Suprapubic skin (tissue), 4 donors: ENCODE data around the gene CES5A. TPM values are rescaled to one million over a fixed set of nuclear protein-coding genes. Genes with fewer than 3 reads are reported as not detected.

Experiments used
- DNase-seq, 2 donors: peaks; one replicate each; pipeline ENCODE4 v3.0.0-alpha.2; 2019; ENCODE audit warnings: low spot score in 2 of 2
- H3K27ac ChIP-seq: fragments of 200-600 bp; sonication (generic); one replicate; pipeline ENCODE4 v1.5.1; 2019
- H3K27me3 ChIP-seq: fragments of 200-600 bp; sonication (generic); one replicate; pipeline ENCODE4 v1.5.1; 2019
- H3K36me3 ChIP-seq: fragments of 200-600 bp; sonication (generic); one replicate; pipeline ENCODE4 v1.5.1; 2019
- H3K4me1 ChIP-seq: fragments of 200-600 bp; sonication (generic); one replicate; pipeline ENCODE4 v1.5.1; 2019
- H3K4me3 ChIP-seq: fragments of 200-600 bp; sonication (generic); one replicate; pipeline ENCODE4 v1.5.1; 2019; ENCODE audit warnings: mild to moderate bottlenecking
- H3K9me3 ChIP-seq: fragments of 200-600 bp; sonication (generic); one replicate; pipeline ENCODE4 v1.5.1; 2019
- CTCF ChIP-seq, 2 donors: fragments of 200-600 bp in 1 of 2; fragments of 450-650 bp in 1 of 2; sonication (generic) in 1 of 2; IDR thresholded peaks; one replicate each; pipeline ENCODE4 v1.5.1; 2016 to 2019; ENCODE audit warnings: antibody characterized with exemption in 2 of 2, mild to moderate bottlenecking in 1 of 2, moderate library complexity in 1 of 2
- EP300 ChIP-seq: sonication (generic); formaldehyde crosslinking; IDR thresholded peaks from one replicate; pipeline ENCODE4 v1.6.1; 2017; ENCODE audit warnings: antibody characterized with exemption
- POLR2A ChIP-seq, 2 donors: fragments of 450-650 bp; IDR thresholded peaks; one replicate each; pipeline ENCODE4 v1.6.1; 2017; ENCODE audit warnings: antibody characterized with exemption in 2 of 2, mild to moderate bottlenecking in 2 of 2, moderate library complexity in 2 of 2
- POLR2AphosphoS5 ChIP-seq, 3 donors: sonication (generic); formaldehyde crosslinking; IDR thresholded peaks; one replicate each; pipeline ENCODE4 v1.6.1; 2017; ENCODE audit warnings: antibody characterized with exemption in 3 of 3
- WGBS: methylation state at CpG from one replicate; pipeline ENCODE4 v1.1.5; 2018; 5-methylcytosine and 5-hydroxymethylcytosine counted together
- total RNA-seq, 4 donors: library from RNA; depleted of rRNA; stranded (reverse); fragments of >200 nt; gene quantifications; one replicate each; pipeline ENCODE4 v1.1.0, GENCODE V29; 2016

The CES5A gene
- total RNA-seq, 4 donors from 2014 or later, result 0.30 to 0.60 TPM; not detected in 2

GRCh38 chr16:55899857-55900256, 24.7 kb upstream of the CES5A start:
- no peak overlapping the region for H3K4me3 ChIP-seq
- 60% methylated on average over 3 of the region's 3 CpGs for WGBS
- peaks cover 3% of the 10 kb centered on the region for H3K27me3 ChIP-seq
- no peaks in the 10 kb centered on the region for H3K9me3 ChIP-seq
- TF ChIP-seq POLR2AphosphoS5 (IDR thresholded peaks at IDR 0.05), result no peak
- no peaks in the 10 kb centered on the region for H3K4me1 ChIP-seq
- H3K36me3 ChIP-seq, result no peaks in the 10 kb centered on the region
- DNase-seq, result no peak
- no peak overlapping the region for H3K27ac ChIP-seq

GRCh38 chr16:55898592-55898991, 23.4 kb upstream of the CES5A start:
- H3K4me1 ChIP-seq, result no peaks in the 10 kb centered on the region
- H3K36me3 ChIP-seq, result no peaks in the 10 kb centered on the region
- TF ChIP-seq CTCF (IDR thresholded peaks at IDR 0.05) (no peak), POLR2AphosphoS5 (IDR thresholded peaks at IDR 0.05) (no peak), POLR2A (IDR thresholded peaks at IDR 0.05) (no peak), EP300 (no peak)
- H3K4me3 ChIP-seq, result no peak overlapping the region
- WGBS, result 84% methylated on average over 1 of the region's 1 CpG
- no peak overlapping the region for H3K27ac ChIP-seq
- no peaks in the 10 kb centered on the region for H3K9me3 ChIP-seq
- no peak for DNase-seq
- H3K27me3 ChIP-seq, result peaks cover 3% of the 10 kb centered on the region

GRCh38 chr16:55892821-55893220, 17.6 kb upstream of the CES5A start:
- 91% methylated on average over 2 of the region's 2 CpGs for WGBS
- no peak overlapping the region for H3K4me3 ChIP-seq
- no peak overlapping the region for H3K27ac ChIP-seq
- H3K27me3 ChIP-seq, result no peaks in the 10 kb centered on the region
- DNase-seq, result no peak
- H3K36me3 ChIP-seq, result no peaks in the 10 kb centered on the region
- TF ChIP-seq CTCF (IDR thresholded peaks at IDR 0.05), result no peak
- TF ChIP-seq POLR2A (IDR thresholded peaks at IDR 0.05), result no peak
- no peak for TF ChIP-seq POLR2AphosphoS5 (IDR thresholded peaks at IDR 0.05)
- TF ChIP-seq EP300, result no peak
- H3K4me1 ChIP-seq, result no peaks in the 10 kb centered on the region
- peaks cover 7% of the 10 kb centered on the region for H3K9me3 ChIP-seq

- Histone ChIP-seq H3K4me1 (no peaks in the 10 kb centered on the region), H3K36me3 (no peaks in the 10 kb centered on the region), H3K9me3 (peaks cover 7% of the 10 kb centered on the region), H3K27ac (no peak overlapping the region), H3K27me3 (no peaks in the 10 kb centered on the region), H3K4me3 (no peak overlapping the region)
- DNase-seq, result no peak
- no peak for TF ChIP-seq EP300
- TF ChIP-seq POLR2A (IDR thresholded peaks at IDR 0.05), result no peak
- TF ChIP-seq CTCF (IDR thresholded peaks at IDR 0.05), result no peak
- no peak for TF ChIP-seq POLR2AphosphoS5 (IDR thresholded peaks at IDR 0.05)
- WGBS, result 73% methylated on average over 2 of the region's 2 CpGs
Observed at GRCh38 chr16:55889518-55889917, 14.3 kb upstream of the CES5A start.

GRCh38 chr16:55888546-55888945, 13.4 kb upstream of the CES5A start:
- no peak for DNase-seq
- no peaks in the 10 kb centered on the region for H3K4me1 ChIP-seq
- H3K36me3 ChIP-seq, result no peaks in the 10 kb centered on the region
- no peak overlapping the region for H3K27ac ChIP-seq
- H3K4me3 ChIP-seq, result no peak overlapping the region
- H3K27me3 ChIP-seq, result no peaks in the 10 kb centered on the region
- 88% methylated on average over 2 of the region's 2 CpGs for WGBS
- peaks cover 7% of the 10 kb centered on the region for H3K9me3 ChIP-seq
- TF ChIP-seq CTCF (IDR thresholded peaks at IDR 0.05) (no peak), POLR2A (IDR thresholded peaks at IDR 0.05) (no peak), EP300 (no peak), POLR2AphosphoS5 (IDR thresholded peaks at IDR 0.05) (no peak)

- no peak overlapping the region for H3K27ac ChIP-seq
Observed at GRCh38 chr16:55876854-55877253, 1.7 kb upstream of the CES5A start.

More at GRCh38 chr16:55876854-55877253, 1.7 kb upstream of the CES5A start:
- Histone ChIP-seq H3K9me3 (no peaks in the 10 kb centered on the region), H3K27me3 (peaks cover 9% of the 10 kb centered on the region), H3K4me3 (no peak overlapping the region), H3K36me3 (no peaks in the 10 kb centered on the region), H3K4me1 (no peaks in the 10 kb centered on the region)
- WGBS, result 59% methylated on average over 4 of the region's 4 CpGs
- no peak for DNase-seq
- TF ChIP-seq POLR2A (IDR thresholded peaks at IDR 0.05) (no peak), POLR2AphosphoS5 (IDR thresholded peaks at IDR 0.05) (no peak), EP300 (no peak), CTCF (IDR thresholded peaks at IDR 0.05) (no peak)
